ENCODE measurements around the gene FOLR3. TPM values are rescaled to one million over a fixed set of nuclear protein-coding genes. Genes with fewer than 3 reads are reported as not detected.

Gene FOLR3
- total RNA-seq, 2 donors from 2014 or later: not detected

DNA sequence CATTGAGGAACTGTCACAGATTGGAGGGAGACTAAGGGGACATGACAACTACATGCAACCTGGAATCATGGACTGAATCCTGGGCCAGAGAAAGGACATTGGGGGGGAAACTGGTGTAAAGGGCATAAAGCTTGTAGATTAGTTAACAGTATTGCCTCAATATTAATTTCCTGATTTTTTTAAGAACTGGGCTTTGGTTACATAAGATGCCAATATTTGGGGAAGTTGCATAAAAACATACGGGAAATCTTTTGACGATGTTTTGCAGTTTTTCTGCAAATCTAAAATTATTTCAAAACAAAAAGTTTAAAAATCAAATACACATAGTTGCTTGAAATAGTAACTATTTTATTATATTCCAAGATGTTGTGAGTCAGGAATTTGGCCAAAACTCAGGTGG lies 2.9 kb upstream of the FOLR3 start:
- 78% methylated on average over 2 of the region's 2 CpGs for WGBS
- no peak overlapping the region for H3K27ac ChIP-seq
- no peaks in the 10 kb centered on the region for H3K4me1 ChIP-seq (replicated peaks)
- no peak for DNase-seq (ENCODE audit: low spot score)
- intact Hi-C loops (cut with DNase I): no loop called here
- H3K9me3 ChIP-seq: no peaks in the 10 kb centered on the region
- H3K36me3 ChIP-seq: no peaks in the 10 kb centered on the region
- no peak for TF ChIP-seq POLR2AphosphoS5 (IDR thresholded peaks at IDR 0.05)
- TF ChIP-seq CTCF (IDR thresholded peaks at IDR 0.05): no peak
- no peak for TF ChIP-seq POLR2A (IDR thresholded peaks at IDR 0.05)
- no peaks in the 10 kb centered on the region for H3K27me3 ChIP-seq (replicated peaks; ENCODE audit: insufficient read depth)
- H3K4me3 ChIP-seq: no peak overlapping the region

- Histone ChIP-seq H3K9me3 (no peaks in the 10 kb centered on the region), H3K36me3 (no peaks in the 10 kb centered on the region), H3K4me3 (no peak overlapping the region), H3K27me3 (replicated peaks; ENCODE audit: insufficient read depth) (no peaks in the 10 kb centered on the region), H3K4me1 (replicated peaks) (no peaks in the 10 kb centered on the region), H3K27ac (no peak overlapping the region)
- intact Hi-C loops (cut with DNase I): no loop called here
- WGBS: 94% methylated on average over 14 of the region's 14 CpGs
- DNase-seq (ENCODE audit: low spot score): no peak
- no peak for TF ChIP-seq CTCF (IDR thresholded peaks at IDR 0.05)
- TF ChIP-seq POLR2A (IDR thresholded peaks at IDR 0.05): no peak
- no peak for TF ChIP-seq POLR2AphosphoS5 (IDR thresholded peaks at IDR 0.05)
Observed at GRCh38 chr11:72135891-72136683, 562 bp downstream of the FOLR3 start.

GRCh38 chr11:72136684-72137262 lies 1.2 kb downstream of the FOLR3 start:
- no peak for DNase-seq (ENCODE audit: low spot score)
- WGBS: 97% methylated on average over 4 of the region's 4 CpGs
- no peak overlapping the region for H3K4me3 ChIP-seq
- H3K27ac ChIP-seq: no peak overlapping the region
- no peaks in the 10 kb centered on the region for H3K4me1 ChIP-seq (replicated peaks)
- H3K27me3 ChIP-seq (replicated peaks; ENCODE audit: insufficient read depth): no peaks in the 10 kb centered on the region
- H3K9me3 ChIP-seq: no peaks in the 10 kb centered on the region
- TF ChIP-seq POLR2A (IDR thresholded peaks at IDR 0.05): no peak
- TF ChIP-seq POLR2AphosphoS5 (IDR thresholded peaks at IDR 0.05): no peak
- no peak for TF ChIP-seq CTCF (IDR thresholded peaks at IDR 0.05)
- H3K36me3 ChIP-seq: no peaks in the 10 kb centered on the region
- intact Hi-C loops (cut with DNase I): no loop called here

DNA sequence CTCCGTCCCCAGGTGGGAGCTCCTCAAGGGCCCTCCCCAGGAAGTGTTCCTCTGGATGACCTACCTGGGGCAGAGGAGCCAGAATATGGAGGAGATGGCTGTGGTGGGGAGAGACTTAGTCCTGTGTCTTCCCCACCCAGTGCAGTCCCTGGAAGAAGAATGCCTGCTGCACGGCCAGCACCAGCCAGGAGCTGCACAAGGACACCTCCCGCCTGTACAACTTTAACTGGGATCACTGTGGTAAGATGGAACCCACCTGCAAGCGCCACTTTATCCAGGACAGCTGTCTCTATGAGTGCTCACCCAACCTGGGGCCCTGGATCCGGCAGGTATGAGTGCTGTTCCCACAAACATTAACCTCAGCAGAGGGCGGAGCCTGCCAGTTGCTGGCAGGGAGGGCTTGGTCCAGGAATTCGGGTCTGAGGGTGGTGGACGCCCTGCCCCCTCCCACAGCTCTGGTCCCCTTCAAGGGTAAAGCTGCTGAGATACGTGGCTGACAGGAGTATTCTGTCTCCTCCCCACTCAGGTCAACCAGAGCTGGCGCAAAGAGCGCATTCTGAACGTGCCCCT lies 3.4 kb downstream of the FOLR3 start:
- 84% methylated on average over 11 of the region's 12 CpGs for WGBS
- H3K4me3 ChIP-seq: no peak overlapping the region
- H3K27ac ChIP-seq: no peak overlapping the region
- H3K27me3 ChIP-seq (replicated peaks; ENCODE audit: insufficient read depth): no peaks in the 10 kb centered on the region
- no peaks in the 10 kb centered on the region for H3K36me3 ChIP-seq
- intact Hi-C loops (cut with DNase I): no loop called here
- no peaks in the 10 kb centered on the region for H3K4me1 ChIP-seq (replicated peaks)
- no peaks in the 10 kb centered on the region for H3K9me3 ChIP-seq
- DNase-seq (ENCODE audit: low spot score): no peak
- TF ChIP-seq POLR2A (IDR thresholded peaks at IDR 0.05) (no peak), CTCF (IDR thresholded peaks at IDR 0.05) (no peak), POLR2AphosphoS5 (IDR thresholded peaks at IDR 0.05) (no peak)
